ENCODE measurements around the gene COPS7A. TPM values are rescaled to one million over a fixed set of nuclear protein-coding genes. Genes with fewer than 3 reads are reported as not detected.

COPS7A gene
- total and polyA plus RNA-seq, 2 donors (not counting 1 experiment from before 2014, with no cell fraction given): 79.1 to 114 TPM

- no peak overlapping the region for H3K4me2 ChIP-seq (ENCODE audit: extremely low read depth, insufficient read depth, low read length)
- no peak overlapping the region for H3K4me3 ChIP-seq (replicated peaks in 1 of 4; ENCODE audit: control extremely low read depth in 1 of 4, insufficient read depth in 1 of 4, low read depth in 3 of 4, low read length in 4 of 4)
- H3K9ac ChIP-seq (ENCODE audit: insufficient read depth, low read length): no peak overlapping the region
- peak; percentile 40 to 52 for DNase-seq (ENCODE audit: low read depth in 2 of 2)
- H4K20me1 ChIP-seq (ENCODE audit: control insufficient read depth, extremely low read depth, insufficient read depth, low read length): no peaks in the 10 kb centered on the region
- TF ChIP-seq CTCF (conservative IDR thresholded peaks at IDR 0.05 in 1 of 2, IDR thresholded peaks at IDR 0.05 in 1 of 2; ENCODE audit: low read depth in 1 of 2, low read length in 2 of 2): peak; percentile 59 to 60
- no peak for TF ChIP-seq EZH2 (IDR thresholded peaks at IDR 0.05; ENCODE audit: low read length, missing control alignments)
- no peaks in the 10 kb centered on the region for H3K79me2 ChIP-seq (ENCODE audit: control insufficient read depth, insufficient read depth, low read length)
- peaks cover 6% of the 10 kb centered on the region for H3K4me1 ChIP-seq (ENCODE audit: control insufficient read depth, extremely low read depth, insufficient read depth, low read length)
- H3K27ac ChIP-seq (ENCODE audit: insufficient read depth, low read length): no peak overlapping the region
- no peaks in the 10 kb centered on the region for H3K9me3 ChIP-seq (ENCODE audit: control insufficient read depth, insufficient read depth, low read depth, low read length)
- H3K36me3 ChIP-seq (ENCODE audit: control insufficient read depth, insufficient read depth, low read length): no peaks in the 10 kb centered on the region
- H2AFZ ChIP-seq (ENCODE audit: low read length): no peak overlapping the region
- peaks cover 30% of the 10 kb centered on the region for H3K27me3 ChIP-seq (ENCODE audit: control insufficient read depth, insufficient read depth, low read length)
Observed at GRCh38 chr12:6697584-6698351, 26.1 kb upstream of the COPS7A start.

GRCh38 chr12:6698352-6699046 lies 25.3 kb upstream of the COPS7A start:
- DNase-seq (ENCODE audit: low read depth in 2 of 2): no peak
- Histone ChIP-seq H3K27me3 (ENCODE audit: control insufficient read depth, insufficient read depth, low read length) (peaks cover 33% of the 10 kb centered on the region), H4K20me1 (ENCODE audit: control insufficient read depth, extremely low read depth, insufficient read depth, low read length) (no peaks in the 10 kb centered on the region), H3K9ac (ENCODE audit: insufficient read depth, low read length) (no peak overlapping the region), H3K9me3 (ENCODE audit: control insufficient read depth, insufficient read depth, low read depth, low read length) (no peaks in the 10 kb centered on the region), H3K79me2 (ENCODE audit: control insufficient read depth, insufficient read depth, low read length) (no peaks in the 10 kb centered on the region), H3K4me2 (ENCODE audit: extremely low read depth, insufficient read depth, low read length) (no peak overlapping the region), H2AFZ (ENCODE audit: low read length) (no peak overlapping the region), H3K4me1 (ENCODE audit: control insufficient read depth, extremely low read depth, insufficient read depth, low read length) (peaks cover 6% of the 10 kb centered on the region), H3K36me3 (ENCODE audit: control insufficient read depth, insufficient read depth, low read length) (no peaks in the 10 kb centered on the region), H3K4me3 (replicated peaks in 1 of 4; ENCODE audit: control extremely low read depth in 1 of 4, insufficient read depth in 1 of 4, low read depth in 3 of 4, low read length in 4 of 4) (no peak overlapping the region), H3K27ac (ENCODE audit: insufficient read depth, low read length) (no peak overlapping the region)
- no peak for TF ChIP-seq CTCF (conservative IDR thresholded peaks at IDR 0.05 in 1 of 2, IDR thresholded peaks at IDR 0.05 in 1 of 2; ENCODE audit: low read depth in 1 of 2, low read length in 2 of 2)

GRCh38 chr12:6699259-6699988 lies 24.4 kb upstream of the COPS7A start:
- DNase-seq (ENCODE audit: low read depth in 2 of 2): no peak
- Histone ChIP-seq H3K4me3 (replicated peaks in 1 of 4; ENCODE audit: control extremely low read depth in 1 of 4, insufficient read depth in 1 of 4, low read depth in 3 of 4, low read length in 4 of 4) (peak overlapping the region; percentile 19 to 65 (median 37)), H3K9ac (ENCODE audit: insufficient read depth, low read length) (no peak overlapping the region)

More at GRCh38 chr12:6699259-6699988, 24.4 kb upstream of the COPS7A start:
- TF ChIP-seq EZH2 (IDR thresholded peaks at IDR 0.05; ENCODE audit: low read length, missing control alignments) (peak; percentile 69), CTCF (conservative IDR thresholded peaks at IDR 0.05 in 1 of 2, IDR thresholded peaks at IDR 0.05 in 1 of 2; ENCODE audit: low read depth in 1 of 2, low read length in 2 of 2) (no peak)
- H3K36me3 ChIP-seq (ENCODE audit: control insufficient read depth, insufficient read depth, low read length): no peaks in the 10 kb centered on the region
- H3K4me2 ChIP-seq (ENCODE audit: extremely low read depth, insufficient read depth, low read length): peak overlapping the region; percentile 54
- peak overlapping the region; percentile 24 for H2AFZ ChIP-seq (ENCODE audit: low read length)
- no peaks in the 10 kb centered on the region for H3K79me2 ChIP-seq (ENCODE audit: control insufficient read depth, insufficient read depth, low read length)
- H3K4me1 ChIP-seq (ENCODE audit: control insufficient read depth, extremely low read depth, insufficient read depth, low read length): peaks cover 6% of the 10 kb centered on the region
- no peaks in the 10 kb centered on the region for H3K9me3 ChIP-seq (ENCODE audit: control insufficient read depth, insufficient read depth, low read depth, low read length)
- H3K27ac ChIP-seq (ENCODE audit: insufficient read depth, low read length): no peak overlapping the region
- H3K27me3 ChIP-seq (ENCODE audit: control insufficient read depth, insufficient read depth, low read length): peaks cover 39% of the 10 kb centered on the region
- H4K20me1 ChIP-seq (ENCODE audit: control insufficient read depth, extremely low read depth, insufficient read depth, low read length): no peaks in the 10 kb centered on the region
